Activated T-helper 1 cell treated with anti-CD3 and anti-CD28 coated beads, Interleukin-2, amount 50 U/mL, for 16 hours (primary cell): ENCODE measurements around the gene ACAP1.

Source experiments
- DNase-seq, 2 donors: peaks; one replicate each; pipeline ENCODE4 v3.0.0-alpha.2; 2020; ENCODE audit warnings: low read depth in 1 of 2, low spot score in 1 of 2

The ACAP1 gene

GRCh38 chr17:7336240-7337175 is at the start of gene ACAP1:
TSS of gene ACAP1 (plus strand) at chr17:7336529. CDS start at chr17:7336735, 206 bp downstream.
- peak; percentile 71 to 83 for DNase-seq

GRCh38 chr17:7289256-7290032 is 46.9 kb upstream of the ACAP1 start:
- DNase-seq, result no peak

- no peak for DNase-seq
Observed at GRCh38 chr17:7290166-7290565, 46.2 kb upstream of the ACAP1 start.

GRCh38 chr17:7290685-7291084 is 45.6 kb upstream of the ACAP1 start:
- no peak for DNase-seq

GRCh38 chr17:7292194-7292593 is 44.1 kb upstream of the ACAP1 start:
- DNase-seq, result no peak

GRCh38 chr17:7292729-7293128 is 43.6 kb upstream of the ACAP1 start:
- DNase-seq, result no peak

GRCh38 chr17:7293159-7293558 is 43.2 kb upstream of the ACAP1 start:
- DNase-seq, result no peak

GRCh38 chr17:7293816-7294613 is 42.3 kb upstream of the ACAP1 start:
- DNase-seq, result no peak

- DNase-seq, result peak; percentile 35 to 61
Observed at GRCh38 chr17:7294614-7295153, 41.6 kb upstream of the ACAP1 start, which contains the start of gene YBX2. TSS of gene YBX2 (minus strand) at chr17:7294639. CDS start at chr17:7294500, 139 bp downstream.

- DNase-seq, result no peak
Observed at GRCh38 chr17:7295230-7296180, 40.8 kb upstream of the ACAP1 start.

- peak in 1 of 2 donors; percentile 61 for DNase-seq
Observed at GRCh38 chr17:7296189-7296861, 40.0 kb upstream of the ACAP1 start.

- no peak for DNase-seq
Observed at GRCh38 chr17:7304179-7304578, 32.1 kb upstream of the ACAP1 start.

GRCh38 chr17:7306911-7307685 is 29.2 kb upstream of the ACAP1 start, which contains the start of gene EIF5A:
TSS of gene EIF5A (plus strand) at chr17:7307628. CDS start at chr17:7309636, 2,008 bp downstream.
- peak; percentile 100 for DNase-seq

- DNase-seq, result peak in 1 of 2 donors; percentile 43
Observed at GRCh38 chr17:7307686-7308624, 28.4 kb upstream of the ACAP1 start.

- peak; percentile 66 to 79 for DNase-seq
Observed at GRCh38 chr17:7308625-7309433, 27.5 kb upstream of the ACAP1 start.

- no peak for DNase-seq
Observed at GRCh38 chr17:7309628-7310027, 26.7 kb upstream of the ACAP1 start.
